Panc1 (cell line): ENCODE data around the gene PRKCA.

Source experiments
- CTCF ChIP-seq: fragments of 450-650 bp; IDR thresholded peaks from 2 replicates; pipeline ENCODE4 v1.5.1; 2017; ENCODE audit warnings: mild to moderate bottlenecking
- POLR2AphosphoS5 ChIP-seq: IDR thresholded peaks from 2 replicates; pipeline ENCODE4 v1.6.1; 2012; ENCODE audit warnings: mild to moderate bottlenecking, low read depth, low read length, moderate library complexity
- SIN3A ChIP-seq: IDR thresholded peaks from 2 replicates; pipeline ENCODE4 v1.6.1; 2012; ENCODE audit warnings: low read depth, mild to moderate bottlenecking, low read length, moderate library complexity, borderline replicate concordance; ENCODE audit not compliant: insufficient read depth

- TF ChIP-seq CTCF = no peak
- no peak for TF ChIP-seq POLR2AphosphoS5
- TF ChIP-seq SIN3A = no peak
Observed at GRCh38 chr17:66549731-66550207, 247.4 kb downstream of the PRKCA start.
